Measurements from ENCODE around the gene CDK5.

The CDK5 gene

DNA sequence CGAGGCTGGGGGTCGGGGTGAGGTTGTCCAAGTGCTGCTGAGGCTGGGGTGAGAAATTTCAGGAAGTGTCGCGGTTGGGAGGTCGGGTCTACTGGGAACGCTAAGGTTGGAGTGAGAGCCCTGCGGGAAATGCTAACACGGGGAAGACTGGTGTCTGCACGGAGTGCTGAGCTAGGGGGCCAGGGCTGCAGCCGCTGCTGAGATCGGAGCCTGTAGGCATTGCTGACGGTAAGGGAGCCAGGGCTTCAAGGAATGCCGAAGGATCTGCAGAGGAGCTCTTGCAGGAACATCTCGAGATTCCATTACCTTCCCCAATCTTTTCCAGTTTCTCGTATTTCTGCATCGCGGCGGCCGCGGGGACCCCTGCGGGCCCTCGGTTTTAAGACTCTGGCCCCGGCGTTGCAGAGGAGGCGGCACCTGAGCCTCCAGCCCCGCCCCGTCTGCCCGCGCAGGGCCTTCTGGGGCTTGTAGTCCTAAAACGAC lies at the start of gene CDK5:
CDK5 (minus strand) TSS at position 392 of the 483 bp plus-strand sequence; CDS start at position 343, 49 bp downstream.
- no peak for DNase-seq (ENCODE audit: low read depth in 2 of 2)

DNA sequence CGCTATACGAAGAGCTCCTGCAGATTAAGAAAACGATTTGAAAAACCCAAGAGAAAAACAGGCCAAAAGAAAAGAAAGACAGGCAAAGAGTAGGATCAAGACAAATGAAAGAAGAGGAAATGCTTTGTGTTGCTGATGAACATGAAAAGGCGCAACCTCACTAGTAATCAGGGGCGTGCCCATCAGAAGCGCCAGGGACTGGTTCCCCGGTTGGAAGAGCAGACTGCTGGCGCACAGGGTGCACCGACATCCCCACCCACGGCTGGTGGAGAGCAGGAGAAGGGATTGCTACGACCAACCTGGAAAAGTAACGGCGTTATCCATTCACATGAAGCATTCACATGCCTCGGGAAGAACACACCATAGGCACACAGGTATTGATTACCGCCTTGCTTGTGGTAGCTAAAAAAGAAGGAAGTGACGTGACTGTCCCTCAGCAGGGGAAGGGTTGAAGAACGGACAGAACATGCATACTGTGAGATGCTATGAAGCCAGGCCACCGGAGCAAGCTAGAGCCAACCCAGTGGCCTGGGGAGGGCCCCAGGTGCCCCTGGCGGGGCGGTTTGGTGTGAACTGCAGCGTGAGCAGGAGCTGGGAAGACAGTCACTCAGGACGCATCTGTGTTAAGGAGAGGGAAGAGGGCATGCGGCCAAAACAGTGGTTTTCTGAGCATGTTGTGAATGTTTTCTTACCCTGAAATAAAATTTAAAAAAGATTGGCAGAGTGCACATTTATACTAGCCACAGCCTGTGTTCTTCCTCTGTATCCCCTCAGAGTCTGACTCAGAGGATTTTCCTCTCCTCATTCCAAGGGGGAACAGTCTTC lies 46.9 kb upstream of the CDK5 start:
- no peak for DNase-seq (ENCODE audit: low read depth in 2 of 2)

DNA sequence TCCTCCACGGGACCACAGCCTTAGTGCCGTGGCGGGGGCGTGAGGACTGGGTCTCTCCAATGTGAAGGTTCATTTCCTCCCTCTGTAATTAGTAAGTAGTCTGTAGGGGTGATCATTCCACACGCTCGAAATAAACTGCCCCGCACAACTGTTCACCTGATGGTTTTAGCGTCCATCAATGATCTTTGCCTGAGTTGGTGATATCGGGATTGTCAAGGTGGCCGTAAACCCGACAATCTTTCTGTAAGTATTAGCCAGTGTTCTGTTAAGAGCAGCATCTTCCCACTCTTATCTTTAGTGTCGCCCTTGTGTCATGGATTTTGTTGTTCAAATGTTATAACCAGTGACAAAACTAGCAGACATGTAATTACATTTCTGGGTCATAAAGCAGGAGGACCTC lies 46.3 kb upstream of the CDK5 start:
- no peak for DNase-seq (ENCODE audit: low read depth in 2 of 2)

DNA sequence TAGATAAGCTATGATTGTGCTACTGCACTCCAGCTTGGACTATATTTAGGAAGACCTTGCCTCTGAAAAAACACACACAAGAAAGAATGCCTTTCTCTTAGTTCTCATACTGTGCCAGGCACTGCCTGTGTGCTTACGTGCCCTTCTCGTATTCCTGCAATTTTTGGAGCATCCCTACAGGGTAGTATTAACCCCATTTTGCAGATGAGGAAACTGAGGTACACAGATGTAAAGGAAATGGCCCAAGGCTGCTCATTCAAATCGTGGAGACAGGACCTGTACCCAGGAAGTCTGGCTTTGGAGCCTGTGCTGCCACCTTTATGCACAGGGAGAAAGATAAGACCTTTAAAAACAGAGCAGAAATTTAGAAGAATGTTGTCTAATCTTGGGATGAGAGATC lies 45.3 kb upstream of the CDK5 start:
- no peak for DNase-seq (ENCODE audit: low read depth in 2 of 2)

DNA sequence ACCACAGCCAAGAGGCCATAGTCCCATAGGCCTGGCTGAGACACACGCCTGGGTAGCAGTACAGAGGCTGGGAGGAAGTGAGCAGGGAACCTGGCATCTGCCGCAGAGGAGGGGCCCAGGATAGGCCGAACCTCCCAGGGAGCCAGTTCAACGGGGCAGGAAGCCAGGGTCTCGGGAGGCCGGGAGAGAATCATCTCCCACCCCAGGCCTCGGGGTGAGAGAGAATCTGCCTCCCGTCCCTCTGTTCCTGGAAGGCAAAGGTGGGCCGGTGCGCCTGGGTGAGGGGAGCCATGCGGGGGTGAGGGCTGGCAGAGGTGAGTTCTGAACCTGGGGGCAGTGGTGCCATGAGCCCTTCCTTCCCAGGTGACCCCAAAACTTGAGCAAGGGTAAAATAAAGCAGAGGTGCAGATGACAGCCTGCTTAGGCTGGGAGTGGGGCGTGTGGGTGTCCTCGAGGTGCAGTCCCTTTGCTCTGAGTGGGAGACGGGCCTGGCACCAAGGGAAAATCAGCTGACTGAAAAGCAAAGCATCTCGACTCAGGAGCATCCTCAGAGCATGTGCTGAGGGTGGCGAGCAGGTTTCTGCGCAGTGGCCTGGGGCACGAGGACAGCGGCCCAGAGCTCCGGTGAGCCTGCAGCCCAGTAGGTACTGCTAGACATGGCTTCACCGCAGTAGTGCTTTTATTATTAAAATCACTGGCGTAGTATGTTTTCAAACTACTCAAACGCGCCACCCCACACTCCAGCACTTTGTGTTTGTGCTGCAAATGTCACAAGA lies 44.1 kb upstream of the CDK5 start:
- DNase-seq (ENCODE audit: low read depth in 2 of 2): no peak

DNA sequence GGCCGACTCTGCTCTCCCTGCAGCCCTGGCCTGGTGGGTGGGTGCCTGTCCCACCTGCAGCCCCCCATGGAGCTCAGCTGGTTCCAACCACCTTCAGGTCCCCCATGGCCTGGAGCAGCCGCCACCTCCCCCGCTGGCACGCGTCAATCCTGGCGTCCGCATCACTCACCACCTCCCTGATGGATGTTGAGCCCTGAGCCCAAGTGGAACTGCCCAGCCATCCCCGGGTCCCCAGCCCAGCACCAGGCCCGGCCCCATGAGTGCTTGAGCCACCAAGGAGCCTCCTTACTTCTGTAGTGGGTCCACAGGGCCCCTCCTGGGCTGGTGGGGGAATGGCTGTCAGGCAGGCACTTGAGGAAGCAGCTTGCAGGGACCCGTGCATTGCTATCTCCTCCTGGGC lies 43.2 kb upstream of the CDK5 start:
- no peak for DNase-seq (ENCODE audit: low read depth in 2 of 2)

DNA sequence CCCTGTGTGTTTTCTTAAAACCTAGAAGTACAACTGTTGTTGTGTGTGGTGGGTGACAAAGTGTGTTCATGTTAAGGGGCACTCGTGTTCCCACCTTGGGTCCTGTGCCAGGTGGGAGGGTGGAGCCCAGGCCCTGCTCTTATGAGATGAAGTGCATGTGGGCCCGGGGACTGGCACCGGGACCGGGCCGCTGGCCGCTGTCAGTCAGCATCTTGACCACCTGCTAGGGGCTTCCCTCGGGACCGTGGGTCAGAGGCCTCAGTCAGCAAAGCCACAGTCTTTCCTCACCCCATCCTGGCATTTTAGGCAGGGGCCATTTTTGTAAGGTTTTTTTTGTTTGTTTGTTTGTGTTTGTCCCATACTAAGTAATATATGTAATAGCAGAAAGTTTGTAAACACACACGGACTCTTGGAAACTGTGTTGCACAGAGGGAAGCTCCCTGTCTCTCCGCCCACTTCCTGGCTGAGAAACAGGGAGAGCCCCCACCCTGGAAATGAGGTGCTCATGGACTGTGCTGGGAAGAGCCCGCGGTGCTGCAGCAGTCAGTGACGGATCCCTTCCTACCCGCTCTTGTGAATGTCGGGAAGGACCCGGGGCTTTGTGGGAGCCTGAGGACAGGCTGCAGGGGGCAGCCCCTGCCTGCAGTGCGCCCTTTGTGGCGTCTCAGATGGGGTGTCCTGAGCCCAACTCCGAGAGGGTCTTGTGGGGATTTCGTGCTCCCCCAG lies 42.0 kb upstream of the CDK5 start:
- no peak for DNase-seq (ENCODE audit: low read depth in 2 of 2)

DNA sequence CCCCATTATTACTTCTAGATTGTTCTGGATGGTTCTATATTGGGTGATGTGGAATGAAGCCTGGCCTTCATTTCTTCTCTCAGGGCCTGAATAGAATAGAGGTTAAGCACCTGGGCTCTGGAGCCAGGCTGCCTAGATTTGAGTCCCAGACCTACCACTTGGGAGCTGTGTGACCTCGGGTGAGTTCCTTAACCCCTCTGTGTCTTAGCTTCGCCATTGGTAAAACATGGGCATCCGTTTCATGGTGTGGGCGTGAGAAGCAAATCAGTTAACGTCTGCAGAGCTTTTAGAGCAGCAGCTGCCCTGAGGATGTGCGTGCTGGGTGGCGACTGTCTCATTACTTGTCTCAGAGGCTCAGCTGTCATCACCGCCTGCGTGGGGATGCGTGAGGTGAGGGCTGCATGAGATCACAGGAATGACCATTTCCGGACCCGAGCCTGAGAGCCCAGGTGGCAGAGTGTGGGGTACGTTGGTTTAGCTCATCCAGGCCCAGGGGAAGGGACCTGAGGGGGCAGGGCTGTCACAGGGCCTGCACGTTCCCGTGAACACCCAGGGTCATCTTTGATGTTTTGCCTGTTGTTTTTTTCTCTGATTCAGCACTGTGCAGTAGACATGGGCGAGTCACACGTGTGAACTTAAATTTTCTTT lies 38.3 kb upstream of the CDK5 start:
- no peak for DNase-seq (ENCODE audit: low read depth in 2 of 2)

DNA sequence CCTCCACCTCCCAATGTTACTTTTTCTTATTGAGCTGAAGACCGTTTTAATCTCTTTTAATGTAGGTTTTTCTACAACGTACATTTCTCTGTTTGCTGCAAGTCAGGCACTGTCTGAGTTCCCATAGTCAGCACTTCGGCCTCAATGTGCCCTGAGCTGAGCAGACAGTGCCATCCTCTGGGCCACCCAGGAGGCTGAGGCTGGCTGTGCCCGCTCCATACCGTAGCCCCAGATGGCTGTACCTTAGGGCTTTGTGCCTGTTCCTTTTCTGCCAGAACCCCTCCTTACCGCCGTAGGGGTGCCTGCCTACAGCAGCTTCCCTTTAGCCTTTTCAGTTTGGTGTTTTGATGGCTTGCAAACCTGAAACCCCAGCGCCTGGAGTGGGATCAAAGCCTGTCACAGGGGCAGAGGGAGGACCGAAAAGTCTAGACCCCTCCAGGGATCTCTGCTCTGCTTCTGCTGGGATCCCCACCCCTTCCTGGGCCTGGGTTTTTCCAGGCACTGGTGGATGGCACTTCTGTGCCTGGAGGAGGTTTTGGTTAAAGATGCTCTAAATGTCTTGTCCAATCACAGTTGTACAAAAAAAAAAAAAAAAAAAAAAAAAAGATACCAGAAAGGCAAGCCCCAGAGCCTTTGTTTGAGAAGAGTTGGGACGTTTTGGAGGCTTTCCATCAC lies 37.6 kb upstream of the CDK5 start:
- no peak for DNase-seq (ENCODE audit: low read depth in 2 of 2)

DNA sequence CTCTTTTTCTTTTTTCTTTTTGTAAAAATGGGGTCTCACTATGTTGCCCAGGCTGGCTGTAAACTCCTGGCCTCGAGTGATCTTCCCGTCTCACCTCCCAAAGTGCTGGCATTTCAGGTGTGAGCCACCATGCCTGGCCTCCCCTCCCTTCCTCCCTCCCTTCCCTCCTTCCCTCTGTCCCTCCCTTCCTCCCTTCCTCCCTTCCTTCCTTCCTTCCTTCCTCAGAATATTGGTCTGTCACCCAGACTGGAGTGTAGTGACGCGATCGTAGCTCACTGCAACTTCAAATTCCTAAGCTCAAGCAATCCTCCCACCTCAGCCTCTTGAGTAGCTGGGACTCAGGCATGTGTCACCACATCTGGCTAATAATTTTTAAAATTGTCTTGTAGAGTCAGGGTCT lies 37.0 kb upstream of the CDK5 start:
- DNase-seq (ENCODE audit: low read depth in 2 of 2): no peak

DNA sequence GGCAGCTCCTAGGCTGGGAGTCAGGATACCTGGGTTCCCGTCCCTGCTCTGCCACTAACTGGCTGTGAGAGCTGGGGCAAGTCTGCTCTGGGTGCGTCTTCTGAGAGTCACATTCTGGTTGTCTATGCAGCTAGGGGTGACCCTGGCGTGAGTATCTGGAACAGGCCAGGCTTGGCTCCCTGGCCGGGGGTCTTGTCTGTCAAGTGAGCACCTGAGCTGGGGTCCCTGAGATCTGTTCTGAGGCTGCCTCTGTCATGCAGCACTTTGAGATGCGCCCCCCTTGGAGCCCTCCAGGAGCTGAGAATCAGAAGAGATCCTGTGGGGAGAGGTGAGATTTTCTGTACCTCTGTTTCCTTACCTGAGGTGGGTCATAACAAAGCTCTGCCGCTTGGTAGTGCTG lies 36.1 kb upstream of the CDK5 start:
- no peak for DNase-seq (ENCODE audit: low read depth in 2 of 2)

DNA sequence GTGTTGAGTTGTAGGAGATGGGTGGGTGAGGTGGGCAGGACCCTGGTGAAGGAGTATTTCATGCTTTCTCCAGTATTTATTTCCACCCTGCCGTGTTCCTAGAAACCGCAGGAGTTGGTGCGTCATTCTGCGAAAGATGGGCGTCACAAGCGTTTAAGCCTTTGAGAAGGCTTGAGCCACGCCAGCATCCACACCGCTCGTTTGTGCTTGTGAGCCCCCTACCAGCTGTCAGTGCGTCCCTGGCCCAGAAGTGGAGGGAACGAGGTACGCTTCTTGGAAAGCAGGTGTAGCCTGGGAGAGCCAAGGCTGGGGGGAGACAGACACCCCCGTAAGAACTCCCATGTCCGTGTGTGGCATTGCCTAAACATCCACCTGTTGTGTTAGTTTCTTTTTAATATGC lies 34.3 kb upstream of the CDK5 start:
- DNase-seq (ENCODE audit: low read depth in 2 of 2): no peak

DNA sequence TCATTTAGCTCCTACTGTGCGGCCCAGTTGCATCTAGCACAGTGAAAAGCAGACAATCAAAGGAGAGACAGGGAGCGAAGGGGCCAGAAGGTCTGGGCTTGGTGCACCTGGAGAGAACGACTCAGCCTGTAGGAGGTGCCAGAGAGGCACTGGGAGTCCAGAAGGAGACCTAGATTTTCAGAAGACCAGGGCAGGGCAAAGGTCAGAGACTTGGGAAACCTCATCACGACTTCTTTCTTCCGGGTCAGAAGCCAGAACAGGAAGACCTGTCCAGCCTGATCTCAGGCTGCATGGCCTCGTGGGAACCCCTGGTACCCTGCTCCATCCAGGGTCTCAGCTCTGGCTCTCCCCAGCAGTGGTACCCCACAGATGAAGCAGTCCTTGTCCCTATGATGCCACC lies 33.7 kb upstream of the CDK5 start:
- no peak for DNase-seq (ENCODE audit: low read depth in 2 of 2)

DNA sequence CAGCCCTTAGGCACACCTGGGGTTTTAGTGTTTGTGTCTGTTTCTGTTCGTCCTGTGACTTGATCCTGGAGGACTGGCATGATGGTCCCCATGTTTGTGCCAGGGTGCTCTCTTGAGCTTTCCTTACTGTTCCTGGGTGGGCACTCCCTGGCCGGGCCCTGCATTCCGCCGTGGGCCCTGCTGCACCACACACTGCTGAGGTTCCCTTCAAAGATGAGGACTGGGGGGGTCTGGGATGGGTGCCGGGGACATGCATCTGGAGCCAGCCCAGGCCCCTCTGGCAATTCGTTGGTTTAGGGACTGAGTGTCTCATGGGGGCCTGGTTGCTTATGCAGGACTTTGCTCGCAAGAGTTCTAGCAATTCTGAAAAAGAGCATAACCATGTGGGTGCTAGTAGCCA lies 33.3 kb upstream of the CDK5 start:
- DNase-seq (ENCODE audit: low read depth in 2 of 2): no peak

DNA sequence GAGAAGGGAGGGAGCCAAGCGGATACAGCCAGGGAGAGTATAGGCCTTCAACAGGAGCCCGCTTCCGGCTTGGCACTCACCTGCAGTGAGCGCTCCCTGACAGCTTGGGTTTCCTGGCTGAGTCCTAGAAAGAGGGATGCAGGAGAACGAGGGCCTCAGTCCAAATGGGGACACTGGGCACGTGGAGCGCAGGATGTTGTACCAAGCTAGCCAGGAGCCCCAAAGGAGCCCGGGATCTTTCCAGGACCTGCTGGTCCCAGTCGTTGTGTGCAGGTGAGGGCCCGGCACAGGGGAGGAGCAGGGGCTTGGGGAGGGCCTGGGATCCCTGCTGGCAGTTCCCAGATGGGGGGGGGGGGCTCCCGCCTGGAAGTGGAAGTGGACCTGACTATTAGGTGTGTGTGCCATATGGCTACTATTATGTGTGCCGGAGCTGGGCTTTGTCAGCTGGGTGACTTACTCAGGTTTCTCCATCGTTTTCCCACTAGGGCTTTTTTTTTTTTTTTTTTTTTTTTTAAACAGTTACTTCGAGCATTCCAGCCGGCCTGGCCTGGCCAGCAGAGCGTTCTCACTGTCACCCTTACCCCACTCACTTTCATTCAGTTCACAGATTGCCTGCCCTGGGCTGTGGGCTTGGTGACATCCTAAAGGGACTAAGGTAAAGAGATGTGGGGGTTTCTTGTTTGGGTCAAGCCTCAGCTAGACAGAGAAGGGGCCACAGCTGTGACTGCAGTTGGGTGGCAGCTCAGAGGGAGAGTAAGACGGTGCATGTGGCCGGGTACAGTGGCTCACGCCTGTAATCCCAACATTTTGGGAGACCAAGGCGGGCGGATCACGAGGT lies 32.4 kb upstream of the CDK5 start:
- DNase-seq (ENCODE audit: low read depth in 2 of 2): no peak

DNA sequence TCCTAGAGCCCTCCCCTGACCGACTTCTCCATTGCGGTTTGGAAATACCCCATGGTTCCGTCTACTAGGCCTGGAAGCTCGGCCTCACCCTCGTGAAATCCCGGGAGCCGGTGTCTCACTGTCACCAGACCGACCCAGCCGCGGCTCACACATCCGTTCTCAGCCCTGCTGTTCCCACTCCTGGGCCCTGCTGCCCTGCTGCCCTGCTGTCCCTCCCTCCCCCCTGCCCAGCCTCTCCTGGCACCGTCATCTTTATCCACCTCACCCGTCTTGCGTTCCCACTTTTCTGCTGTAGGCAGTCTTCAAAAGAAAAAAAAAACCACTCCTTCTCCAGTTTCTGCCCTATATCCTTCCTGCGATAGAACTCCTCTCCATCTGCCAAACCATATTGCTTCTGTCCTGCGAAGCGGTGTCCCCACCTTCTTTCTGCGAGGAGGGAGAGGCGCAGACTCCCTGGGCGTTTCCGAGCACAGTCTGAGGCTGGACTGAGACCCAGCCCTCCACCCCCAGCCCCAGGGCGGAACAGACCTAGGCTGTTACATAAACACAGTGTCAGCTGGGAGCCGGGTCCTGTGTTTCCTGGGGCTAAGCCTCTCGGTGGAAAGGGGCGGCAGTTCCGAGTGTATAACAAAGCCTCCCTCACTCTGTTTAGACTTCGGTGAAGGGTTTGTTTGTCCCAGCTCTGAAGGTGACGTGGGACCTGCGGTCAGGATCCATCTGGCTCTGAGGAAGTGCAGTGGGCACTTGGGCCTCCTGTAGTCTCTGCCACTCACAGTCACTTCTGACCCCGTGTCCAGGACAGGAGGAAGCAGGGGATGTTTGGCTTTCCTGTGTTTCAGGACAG lies 31.4 kb upstream of the CDK5 start:
- no peak for DNase-seq (ENCODE audit: low read depth in 2 of 2)

DNA sequence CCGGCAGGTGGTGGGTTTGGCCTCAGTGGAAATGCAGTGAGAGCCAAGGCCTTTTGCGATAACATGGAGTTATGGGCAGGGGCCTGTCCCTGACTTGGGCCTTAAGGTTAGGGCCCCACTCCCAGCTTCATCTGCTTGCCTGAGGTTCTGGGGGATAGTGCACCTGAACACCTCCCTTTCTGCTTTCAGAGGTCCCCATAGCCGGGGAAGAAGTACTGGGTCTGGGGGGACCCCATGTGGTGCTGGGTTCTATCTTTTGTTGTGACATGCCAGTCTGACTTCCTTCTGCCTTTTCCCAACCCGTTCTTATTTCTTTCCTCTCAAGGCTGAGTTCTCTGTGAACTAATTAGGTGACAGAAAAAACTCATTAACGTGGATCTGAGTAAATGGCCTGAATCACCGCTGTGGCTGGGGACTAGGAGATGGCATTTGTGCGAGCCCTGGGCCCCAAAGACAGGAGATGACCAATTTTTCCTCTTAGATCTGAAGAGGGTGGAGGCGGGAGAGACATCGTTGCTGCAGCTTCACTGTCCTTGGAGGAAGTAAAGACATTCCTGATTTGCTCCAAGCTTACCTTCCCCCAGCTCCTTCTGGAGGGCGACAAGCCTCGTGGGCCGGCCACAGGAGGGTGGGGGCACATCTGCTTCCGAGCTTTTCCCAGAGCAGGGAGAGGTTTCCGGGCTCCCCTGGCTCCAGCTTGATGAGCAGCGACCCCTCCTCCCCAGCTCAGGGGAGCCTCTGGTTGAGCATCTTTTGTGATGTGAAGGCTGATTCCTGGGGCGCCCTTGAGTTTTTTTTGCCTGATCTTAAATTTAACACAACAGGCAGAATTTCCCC lies 30.5 kb upstream of the CDK5 start:
- DNase-seq (ENCODE audit: low read depth in 2 of 2): no peak

DNA sequence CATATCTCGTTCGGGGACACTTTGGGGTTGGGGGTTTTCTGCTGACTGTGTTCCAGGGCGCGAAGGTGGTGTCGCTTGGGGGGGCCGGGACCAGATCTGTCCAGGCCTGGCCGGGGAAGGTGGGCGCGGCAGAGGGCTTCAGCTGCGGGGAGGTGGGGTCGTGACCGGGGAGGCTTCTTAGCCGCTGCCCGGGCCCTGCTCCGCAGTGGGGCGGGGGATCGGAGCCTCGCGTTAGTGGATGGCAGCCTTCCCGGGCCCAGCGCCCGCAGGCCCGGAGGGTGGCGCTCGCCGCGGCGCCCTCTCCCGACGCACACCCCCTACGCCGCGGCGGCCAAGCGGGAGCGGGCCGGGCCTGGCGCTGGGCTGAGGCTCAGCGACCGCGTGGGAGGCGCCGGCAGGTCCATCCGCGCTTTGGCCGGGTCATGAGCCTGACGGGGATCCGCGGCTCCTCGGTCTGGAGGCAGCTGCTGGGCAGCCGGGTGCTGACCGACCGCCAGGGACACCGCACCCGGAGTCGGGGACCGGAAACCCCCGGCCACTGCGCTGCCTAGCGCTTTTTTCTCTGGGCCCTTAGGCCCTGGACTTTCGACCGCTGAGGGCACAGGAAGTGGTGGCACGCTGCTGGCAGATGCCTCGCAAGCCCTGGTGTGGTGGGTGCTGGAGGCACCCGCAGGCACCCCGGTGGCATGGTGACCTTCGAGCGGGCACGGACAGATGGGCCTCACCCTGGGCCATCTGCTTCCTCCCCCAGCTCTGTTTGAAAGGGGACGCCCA lies 29.7 kb upstream of the CDK5 start:
- no peak for DNase-seq (ENCODE audit: low read depth in 2 of 2)
